ENCODE measurements around the gene ATG3. TPM values are rescaled to one million over a fixed set of nuclear protein-coding genes. Genes with fewer than 3 reads are reported as not detected.

The ATG3 gene
- total and polyA plus RNA-seq, 2 of the 8 experiments (the other 6 are each of a cell fraction or from before 2014, with no cell fraction given), result 27.3 to 55.3 TPM

GRCh38 chr3:112597945-112598344 is 36.2 kb upstream of the ATG3 start:
- no peak overlapping the region for H2BK12ac ChIP-seq (ENCODE audit: low read depth, low read length)
- POLR2A ChIA-PET (ENCODE audit: partially characterized antibody), result interaction anchor here (1.1 kb wide), 1 partner anchor 14 kb away, joined by 3 read pairs; no protein-coding TSS in a partner anchor
- CTCF ChIA-PET (ENCODE audit: partially characterized antibody), result interaction anchor here (0.7 kb wide), 1 partner anchor 10 kb away, joined by 3 read pairs; no protein-coding TSS in a partner anchor
- no peak overlapping the region for H3K4me3 ChIP-seq (ENCODE audit: extremely low read depth in 1 of 4, insufficient read depth in 2 of 4, low read depth in 3 of 4, low read length in 4 of 4)
- H3K23ac ChIP-seq (ENCODE audit: insufficient read length), result no peak overlapping the region
- H3K23me2 ChIP-seq (ENCODE audit: low read depth, low read length), result no peaks in the 10 kb centered on the region
- H2AFZ ChIP-seq (ENCODE audit: low read length), result no peak overlapping the region
- H2BK15ac ChIP-seq (ENCODE audit: low read length), result no peak overlapping the region
- DNase-seq (ENCODE audit: low read depth in 1 of 2, low spot score in 2 of 2) (no peak), FAIRE-seq (no peak)
- no peak overlapping the region for H2BK20ac ChIP-seq (ENCODE audit: low read length)
- no peaks in the 10 kb centered on the region for H3K9me3 ChIP-seq (ENCODE audit: insufficient read depth in 2 of 2, low read depth in 1 of 2, low read length in 1 of 2)
- no peak overlapping the region for H3K4me2 ChIP-seq (ENCODE audit: insufficient read depth in 1 of 2, low read depth in 2 of 2, low read length in 2 of 2)
- no peak overlapping the region for H3K18ac ChIP-seq (ENCODE audit: extremely low read depth, low read length)
- no peak overlapping the region for H4K91ac ChIP-seq (replicated peaks; ENCODE audit: insufficient read length, low read length)
- peaks cover 0 to 1% (median 0%) of the 10 kb centered on the region in 4 experiments; a peak in 1 of 7 replicates for H3K27me3 ChIP-seq (replicated peaks in 1 of 4; ENCODE audit: control insufficient read depth in 3 of 4, extremely low read depth in 1 of 4, insufficient read depth in 3 of 4, low read length in 3 of 4)
- no peak overlapping the region for H2BK120ac ChIP-seq (replicated peaks; ENCODE audit: low read depth, low read length)
- no peak overlapping the region for H3K9ac ChIP-seq (replicated peaks in 1 of 4; ENCODE audit: extremely low read depth in 1 of 4, low read depth in 3 of 4, low read length in 3 of 4)
- H3K27ac ChIP-seq (ENCODE audit: low read depth, low read length), result no peak overlapping the region
- no peak overlapping the region for H2AK5ac ChIP-seq (ENCODE audit: low read depth, low read length)
- no peaks in the 10 kb centered on the region for H3K79me2 ChIP-seq (ENCODE audit: control insufficient read depth in 1 of 2, insufficient read depth in 2 of 2, low read length in 2 of 2)
- H2BK5ac ChIP-seq (ENCODE audit: low read depth, low read length), result no peak overlapping the region
- H3K14ac ChIP-seq (ENCODE audit: insufficient read length), result no peak overlapping the region
- H3K4me1 ChIP-seq (replicated peaks in 1 of 4; ENCODE audit: control insufficient read depth in 3 of 4, insufficient read depth in 4 of 4, low read length in 3 of 4), result no peaks in the 10 kb centered on the region
- no peak overlapping the region for H4K8ac ChIP-seq (ENCODE audit: extremely low read depth, insufficient read depth, low read length)
- WGBS, 2 experiments (ENCODE audit: extremely low coverage in 1 of 2, insufficient coverage in 1 of 2, insufficient read length in 1 of 2, insufficient replicate concordance in 2 of 2, low coverage in 1 of 2, low lambda C conversion rate in 2 of 2, missing lambda C conversion rate in 1 of 2), result 98% methylated on average over 2 of the region's 2 CpGs; no CpG with 5 or more reads in 1 of the 2 experiments
- peaks cover 0 to 2% (median 0%) of the 10 kb centered on the region in 4 experiments; a peak in 2 of 8 replicates for H3K36me3 ChIP-seq (ENCODE audit: control insufficient read depth in 2 of 4, insufficient read depth in 4 of 4, low read length in 3 of 4)
- no peak overlapping the region for H3K4ac ChIP-seq (replicated peaks; ENCODE audit: insufficient read length, low read depth, low read length)
- H3K56ac ChIP-seq (replicated peaks; ENCODE audit: insufficient read length, low read depth, low read length), result no peak overlapping the region
- H4K20me1 ChIP-seq (replicated peaks in 1 of 2; ENCODE audit: control insufficient read depth in 1 of 2, insufficient read depth in 2 of 2, low read length in 2 of 2), result no peaks in the 10 kb centered on the region
- H4K5ac ChIP-seq (ENCODE audit: insufficient read length, low read depth, low read length), result no peak overlapping the region
- no peaks in the 10 kb centered on the region for H3K79me1 ChIP-seq (ENCODE audit: low read depth, low read length)
- TF ChIP-seq SP4 (IDR thresholded peaks at IDR 0.05; ENCODE audit: low read length) (no peak), JUND (IDR thresholded peaks at IDR 0.05; ENCODE audit: low read length) (no peak), MAX (IDR thresholded peaks at IDR 0.05) (no peak), YY1 (IDR thresholded peaks at IDR 0.05; ENCODE audit: low read depth, low read length) (no peak), POLR2AphosphoS5 (IDR thresholded peaks at IDR 0.05; ENCODE audit: low read depth, low read length) (no peak), SIRT6 (IDR thresholded peaks at IDR 0.05; ENCODE audit: low read length) (no peak), CTCF (IDR thresholded peaks at IDR 0.05; ENCODE audit: control extremely low read depth in 1 of 3, insufficient read depth in 1 of 3, low read depth in 1 of 3, low read length in 3 of 3) (no peak), ZNF274 (IDR thresholded peaks at IDR 0.05; ENCODE audit: borderline replicate concordance, extremely low read depth, low read length) (no peak), CEBPB (IDR thresholded peaks at IDR 0.05; ENCODE audit: low read depth, low read length) (no peak), JUN (IDR thresholded peaks at IDR 0.05; ENCODE audit: low read depth, low read length) (no peak), RBBP5 (IDR thresholded peaks at IDR 0.05; ENCODE audit: borderline replicate concordance, low read depth, low read length) (no peak), BACH1 (IDR thresholded peaks at IDR 0.05; ENCODE audit: low read length) (no peak), GABPA (IDR thresholded peaks at IDR 0.05; ENCODE audit: borderline replicate concordance, insufficient read depth, low read length) (no peak)
